22Rv1 (cell line): ENCODE results near the gene CATSPER4.
"Not testable (repeated sequence)": the region's sequence is repeated elsewhere in the genome, so short reads cannot be mapped to it uniquely, and the experiment has no call there.

Source experiments
- H3K27ac ChIP-seq: fragments of 450-650 bp; 2 replicates; pipeline ENCODE4 v1.5.1; 2017
- ZFX ChIP-seq: fragments of 450-650 bp; IDR thresholded peaks from 2 replicates; pipeline ENCODE4 v1.6.1; 2017; ENCODE audit warnings: antibody characterized with exemption, borderline replicate concordance
- TF ChIP-seq, protein P1 (sequence below): fragments of 450-650 bp; IDR thresholded peaks from 2 replicates; pipeline ENCODE4 v1.5.1; 2017; ENCODE audit warnings: mild to moderate bottlenecking

Gene CATSPER4

DNA sequence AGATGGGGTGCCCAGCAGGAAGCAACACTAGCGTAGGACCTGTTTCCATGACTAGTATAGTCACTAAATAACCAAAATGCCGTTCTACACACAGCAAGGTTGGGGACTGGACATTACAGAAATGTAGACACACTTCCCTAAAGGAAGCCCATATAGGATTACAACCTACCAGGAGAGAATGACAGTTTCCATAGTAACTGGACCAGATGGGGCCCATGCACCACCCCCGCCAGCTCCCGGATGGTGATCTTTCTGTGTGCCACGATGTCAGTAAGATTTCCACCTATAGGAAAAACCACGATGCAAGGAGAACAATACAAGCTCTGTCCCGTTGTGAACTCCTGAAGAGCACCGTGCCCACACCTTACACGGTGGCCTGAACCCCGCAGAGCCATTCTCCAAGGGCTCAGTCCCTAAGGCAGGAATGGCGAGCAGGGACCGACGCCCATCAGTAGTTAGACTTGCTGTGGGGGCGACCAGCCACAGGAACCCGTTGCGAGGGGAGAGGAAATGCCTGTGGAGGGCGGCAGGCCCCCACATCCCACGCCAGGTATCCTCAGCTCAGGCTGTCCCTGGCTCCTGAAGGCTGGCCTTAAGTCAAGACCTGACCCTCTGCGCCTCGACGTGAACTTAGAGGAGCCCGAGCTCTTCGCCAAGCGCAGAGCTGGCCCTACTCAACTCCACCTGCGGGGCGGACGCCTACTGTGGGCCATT lies 30.0 kb downstream of the CATSPER4 start:
- TF ChIP-seq, protein P1, sequence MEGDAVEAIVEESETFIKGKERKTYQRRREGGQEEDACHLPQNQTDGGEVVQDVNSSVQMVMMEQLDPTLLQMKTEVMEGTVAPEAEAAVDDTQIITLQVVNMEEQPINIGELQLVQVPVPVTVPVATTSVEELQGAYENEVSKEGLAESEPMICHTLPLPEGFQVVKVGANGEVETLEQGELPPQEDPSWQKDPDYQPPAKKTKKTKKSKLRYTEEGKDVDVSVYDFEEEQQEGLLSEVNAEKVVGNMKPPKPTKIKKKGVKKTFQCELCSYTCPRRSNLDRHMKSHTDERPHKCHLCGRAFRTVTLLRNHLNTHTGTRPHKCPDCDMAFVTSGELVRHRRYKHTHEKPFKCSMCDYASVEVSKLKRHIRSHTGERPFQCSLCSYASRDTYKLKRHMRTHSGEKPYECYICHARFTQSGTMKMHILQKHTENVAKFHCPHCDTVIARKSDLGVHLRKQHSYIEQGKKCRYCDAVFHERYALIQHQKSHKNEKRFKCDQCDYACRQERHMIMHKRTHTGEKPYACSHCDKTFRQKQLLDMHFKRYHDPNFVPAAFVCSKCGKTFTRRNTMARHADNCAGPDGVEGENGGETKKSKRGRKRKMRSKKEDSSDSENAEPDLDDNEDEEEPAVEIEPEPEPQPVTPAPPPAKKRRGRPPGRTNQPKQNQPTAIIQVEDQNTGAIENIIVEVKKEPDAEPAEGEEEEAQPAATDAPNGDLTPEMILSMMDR, result no peak
- no peak for TF ChIP-seq ZFX

DNA sequence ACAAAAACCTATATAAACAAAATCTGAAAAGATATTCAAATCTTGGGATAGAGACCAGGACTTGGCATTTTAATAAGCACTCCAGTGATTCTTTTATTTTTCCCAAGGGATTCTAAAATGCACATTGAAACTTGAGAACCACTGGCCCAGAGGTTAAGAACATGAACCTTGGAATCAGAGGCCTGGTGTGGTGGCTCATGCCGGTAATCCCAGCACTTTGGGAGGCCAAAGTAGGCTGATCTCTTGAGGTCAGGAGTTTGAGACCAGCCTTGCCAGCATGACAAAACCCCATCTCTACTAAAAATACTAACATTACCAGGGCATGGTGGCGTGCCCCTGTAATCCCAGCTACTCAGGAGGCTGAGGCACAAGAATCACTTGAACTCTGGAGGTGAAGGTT lies 30.7 kb downstream of the CATSPER4 start:
- H3K27ac ChIP-seq, result no peak overlapping the region
- TF ChIP-seq ZFX, result no peak
- TF ChIP-seq, protein P1, result no peak

More for the DNA sequence above, 30.0 kb downstream of the CATSPER4 start:
- H3K27ac ChIP-seq, result no peak overlapping the region

DNA sequence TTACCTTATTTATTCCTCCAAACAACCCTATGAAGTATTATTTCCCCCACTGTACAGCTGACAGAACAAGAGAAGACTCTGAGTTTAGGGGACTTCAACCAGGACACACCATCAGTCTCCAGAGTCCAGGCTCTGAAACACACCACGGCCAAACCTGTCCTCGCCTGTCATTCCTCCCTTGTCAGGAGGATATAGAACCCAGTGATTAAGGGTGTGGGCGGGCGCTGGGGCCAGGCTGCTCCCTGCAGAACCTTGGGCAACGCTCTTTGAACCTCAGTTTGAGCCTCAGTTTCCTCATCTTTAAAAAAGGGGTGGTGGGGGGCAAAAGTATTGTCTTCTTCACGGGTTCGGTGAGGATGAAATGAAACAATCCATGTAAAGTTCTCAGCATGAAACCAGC lies 34.2 kb downstream of the CATSPER4 start:
- TF ChIP-seq, protein P1, result no peak
- no peak for TF ChIP-seq ZFX
- no peak overlapping the region for H3K27ac ChIP-seq

DNA sequence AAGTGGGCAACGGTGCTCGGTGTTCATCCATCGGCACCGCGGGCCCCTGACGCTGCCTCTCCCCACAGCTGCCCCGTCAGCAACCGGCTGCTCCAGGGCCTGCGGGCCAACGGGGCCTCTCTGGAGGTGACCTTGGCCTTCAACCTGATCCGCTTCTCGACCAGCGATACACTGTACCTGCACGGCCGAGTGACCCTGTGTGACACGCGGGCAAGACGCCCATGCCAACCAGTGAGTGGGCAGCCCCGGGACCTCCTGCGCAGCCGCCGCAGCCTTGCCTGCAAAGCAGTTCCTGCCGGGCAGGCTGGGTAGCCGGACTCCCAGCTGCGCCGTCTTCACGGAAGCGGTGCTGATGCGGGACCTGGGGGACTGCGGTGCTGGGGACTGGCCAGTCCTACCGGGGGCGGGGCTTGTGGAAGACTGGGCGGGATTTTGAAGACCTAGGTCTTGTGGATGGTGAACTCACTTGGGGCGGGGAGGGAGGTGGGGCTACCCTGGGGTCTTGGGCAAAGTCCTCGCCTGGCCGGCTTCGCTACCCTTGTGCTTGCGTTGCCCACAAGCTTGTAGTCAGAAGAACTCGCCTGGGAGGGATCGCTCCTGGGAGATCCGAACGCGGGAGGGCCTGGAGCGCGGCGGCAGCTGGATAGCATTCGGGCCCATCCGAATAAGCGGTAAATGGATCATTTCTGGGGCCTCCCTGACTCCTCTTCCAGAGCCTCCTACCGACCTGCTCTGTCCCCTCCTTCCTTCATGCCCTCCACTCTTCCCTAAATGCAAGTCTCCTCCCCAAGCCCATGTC lies 34.8 kb downstream of the CATSPER4 start:
- TF ChIP-seq, protein P1, result no peak
- no peak overlapping the region for H3K27ac ChIP-seq

DNA sequence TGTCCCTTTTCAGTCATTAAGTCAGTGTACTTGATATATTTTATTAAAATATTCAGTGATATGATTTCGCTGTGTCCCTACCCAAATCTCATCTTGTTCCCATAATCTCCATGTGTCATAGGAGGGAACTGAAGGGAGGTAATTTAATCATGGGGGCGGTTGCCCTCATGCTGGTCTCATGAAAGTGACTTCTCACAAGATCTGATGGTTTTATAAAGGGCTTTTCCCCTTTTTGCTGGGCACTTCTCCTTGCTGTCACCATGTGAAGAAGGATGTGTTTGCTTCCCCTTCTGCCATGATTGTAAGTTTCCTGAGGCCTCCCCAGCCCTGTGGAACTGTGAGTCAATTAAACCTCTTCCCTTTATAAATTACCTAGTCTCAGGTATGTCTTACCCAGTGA lies 40.3 kb downstream of the CATSPER4 start:
- H3K27ac ChIP-seq, result not testable (repeated sequence)

DNA sequence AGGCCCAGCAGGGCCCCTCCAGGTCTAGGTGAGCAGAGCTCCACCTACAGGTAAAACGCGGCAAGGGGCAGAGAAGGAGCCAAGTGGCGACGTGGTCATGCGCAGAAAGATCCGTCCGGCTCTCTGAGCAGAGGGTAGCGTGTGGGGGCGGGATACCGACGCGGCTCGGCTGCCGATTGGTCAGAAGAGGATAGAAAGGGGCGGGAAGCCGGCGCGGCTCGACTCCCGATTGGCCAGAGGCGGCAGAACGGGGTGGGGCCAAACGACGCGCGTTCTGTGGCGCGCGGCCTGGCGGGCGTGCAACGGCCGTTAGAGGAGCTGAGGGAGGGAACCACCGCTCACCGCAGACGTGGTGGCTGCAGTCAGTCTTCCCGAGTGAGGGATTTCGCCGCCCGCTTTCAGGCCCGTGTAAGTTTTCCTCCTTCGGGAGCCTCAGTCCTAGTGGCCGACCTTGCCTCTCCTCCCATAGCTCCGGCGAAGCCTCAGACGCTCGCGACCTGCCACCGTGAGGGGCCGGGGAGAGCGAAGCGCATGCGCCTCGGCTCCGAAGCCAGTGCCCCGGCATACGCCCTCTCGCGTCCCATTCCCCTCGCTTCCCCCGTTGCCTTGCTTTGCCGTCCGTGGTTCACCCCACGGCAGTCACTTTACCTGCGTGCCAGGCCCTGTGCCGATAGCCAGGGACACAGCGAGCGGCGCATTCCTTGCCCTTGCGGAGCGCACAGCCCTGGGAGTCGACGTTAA lies 43.7 kb downstream of the CATSPER4 start, which contains the start of gene CEP85:
Gene CEP85 (plus strand): TSS at position 298 of the 741 bp plus-strand sequence. CDS start 5,584 bp downstream, outside the sequence.
- peak within 1 kb of the TSS; percentile 82 for H3K27ac ChIP-seq
- no peak for TF ChIP-seq ZFX
- TF ChIP-seq, protein P1, result peak; percentile 98

DNA sequence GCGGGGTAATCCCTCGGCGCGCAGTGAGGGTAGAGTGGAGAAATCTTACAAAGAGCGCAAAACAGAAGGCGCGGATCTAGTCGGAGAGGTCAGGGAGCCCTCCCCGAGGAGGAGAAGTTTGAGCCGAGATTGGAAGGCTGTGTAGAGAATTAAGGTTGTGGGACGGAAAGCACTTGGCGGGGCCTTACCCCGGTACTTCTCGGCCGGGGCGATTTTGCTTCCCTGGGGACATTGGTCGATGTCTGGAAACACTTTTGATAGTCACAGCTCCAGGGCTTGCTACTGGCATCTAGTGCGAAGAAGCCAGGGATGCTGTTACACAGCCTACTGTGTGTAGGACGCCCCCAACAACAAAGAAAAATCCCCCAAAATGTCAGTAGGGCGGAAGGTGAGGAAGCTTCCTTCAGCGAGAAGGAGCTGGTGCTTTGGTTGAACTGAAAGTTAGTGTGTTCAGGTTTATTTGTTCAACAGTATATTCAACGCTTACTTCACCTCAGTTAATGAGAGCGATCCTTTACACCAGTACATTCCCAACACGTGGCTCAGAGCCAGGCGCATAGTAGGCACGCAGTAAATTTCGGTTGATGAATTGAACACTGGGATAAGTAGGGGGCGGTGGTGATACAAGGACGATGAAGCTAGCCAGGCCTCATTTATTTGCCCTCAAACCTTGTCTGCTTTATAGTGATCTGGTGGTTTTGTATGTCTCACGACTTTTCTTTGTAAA lies 44.4 kb downstream of the CATSPER4 start:
- TF ChIP-seq, protein P1, result no peak
- no peak for TF ChIP-seq ZFX
- peak overlapping the region; percentile 82 for H3K27ac ChIP-seq
